ENCODE measurements around the gene TOR4A.

Gene TOR4A

GRCh38 chr9:137306850-137307254 lies 29.3 kb downstream of the TOR4A start:
- no peak for DNase-seq (ENCODE audit: low read depth)

DNA sequence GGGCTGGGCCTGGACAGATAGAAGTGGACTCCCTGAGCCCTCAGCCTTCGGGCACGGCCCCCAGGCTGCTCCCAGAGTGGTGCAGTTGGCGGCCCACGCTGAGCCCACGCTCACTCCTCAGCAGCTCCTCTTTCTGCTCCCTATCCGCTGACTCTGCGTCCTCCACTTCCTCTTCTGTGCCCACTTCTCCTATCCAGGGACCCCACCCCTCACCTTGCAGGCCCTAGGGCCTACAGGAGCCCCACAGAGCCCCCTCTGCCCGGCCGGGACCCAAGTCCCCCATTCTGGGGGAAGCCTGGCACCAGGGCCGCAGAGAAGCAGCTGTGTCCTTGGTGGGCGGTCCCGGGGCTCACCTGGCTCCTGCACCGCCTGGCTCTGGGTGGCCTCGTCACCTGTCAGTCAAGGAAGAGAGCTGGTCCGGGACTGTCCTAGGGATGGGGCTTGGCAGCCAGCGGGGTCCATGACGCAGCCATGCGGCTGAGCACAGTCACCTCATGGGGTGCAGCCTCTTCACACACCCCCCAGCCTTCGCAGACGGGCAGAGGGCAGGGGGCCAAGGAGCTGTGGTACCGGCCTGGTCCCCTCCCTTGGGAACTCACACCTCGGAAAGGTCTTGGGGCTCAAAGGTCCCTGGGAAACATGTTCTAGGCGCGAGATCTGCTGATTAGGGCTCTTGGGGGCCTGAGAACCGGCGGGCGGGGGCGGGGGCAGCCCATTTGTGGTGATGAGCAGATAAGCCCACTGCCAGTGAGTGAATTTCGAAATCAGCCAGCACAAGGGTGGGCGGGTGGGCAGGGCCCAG lies 29.9 kb downstream of the TOR4A start:
- DNase-seq (ENCODE audit: low read depth) = no peak

DNA sequence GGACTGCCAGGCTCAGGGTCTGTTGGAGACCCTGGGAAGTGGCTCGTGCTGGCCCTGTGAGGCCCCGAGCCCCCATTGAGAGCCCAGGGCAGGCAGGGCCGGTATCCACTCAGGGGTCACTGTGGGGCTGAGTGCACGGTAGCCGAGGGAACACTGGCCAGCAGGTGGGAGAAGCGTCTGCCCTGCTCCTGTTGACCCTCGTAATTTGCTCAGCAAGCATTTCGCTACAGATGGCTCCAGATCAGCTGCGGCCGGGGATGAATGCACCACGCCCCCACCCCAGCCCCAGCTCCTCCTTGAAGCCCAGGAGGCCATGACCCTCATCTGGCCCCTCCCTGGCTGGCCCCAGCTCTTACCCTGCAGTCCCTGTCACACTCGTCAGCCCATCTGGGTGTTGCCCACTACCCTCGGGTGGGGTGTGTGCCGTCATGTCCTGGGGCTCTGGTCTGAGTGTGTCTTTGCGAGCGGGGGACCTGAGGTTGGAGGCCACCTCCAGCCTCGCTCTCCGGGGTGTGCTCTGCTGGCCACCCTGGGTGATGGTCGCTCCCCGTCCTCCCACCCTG lies 30.6 kb downstream of the TOR4A start:
- DNase-seq (ENCODE audit: low read depth) = no peak

GRCh38 chr9:137309368-137310188 lies 32.1 kb downstream of the TOR4A start:
- DNase-seq (ENCODE audit: low read depth) = no peak

GRCh38 chr9:137310189-137311052 lies 32.9 kb downstream of the TOR4A start:
- DNase-seq (ENCODE audit: low read depth) = no peak

DNA sequence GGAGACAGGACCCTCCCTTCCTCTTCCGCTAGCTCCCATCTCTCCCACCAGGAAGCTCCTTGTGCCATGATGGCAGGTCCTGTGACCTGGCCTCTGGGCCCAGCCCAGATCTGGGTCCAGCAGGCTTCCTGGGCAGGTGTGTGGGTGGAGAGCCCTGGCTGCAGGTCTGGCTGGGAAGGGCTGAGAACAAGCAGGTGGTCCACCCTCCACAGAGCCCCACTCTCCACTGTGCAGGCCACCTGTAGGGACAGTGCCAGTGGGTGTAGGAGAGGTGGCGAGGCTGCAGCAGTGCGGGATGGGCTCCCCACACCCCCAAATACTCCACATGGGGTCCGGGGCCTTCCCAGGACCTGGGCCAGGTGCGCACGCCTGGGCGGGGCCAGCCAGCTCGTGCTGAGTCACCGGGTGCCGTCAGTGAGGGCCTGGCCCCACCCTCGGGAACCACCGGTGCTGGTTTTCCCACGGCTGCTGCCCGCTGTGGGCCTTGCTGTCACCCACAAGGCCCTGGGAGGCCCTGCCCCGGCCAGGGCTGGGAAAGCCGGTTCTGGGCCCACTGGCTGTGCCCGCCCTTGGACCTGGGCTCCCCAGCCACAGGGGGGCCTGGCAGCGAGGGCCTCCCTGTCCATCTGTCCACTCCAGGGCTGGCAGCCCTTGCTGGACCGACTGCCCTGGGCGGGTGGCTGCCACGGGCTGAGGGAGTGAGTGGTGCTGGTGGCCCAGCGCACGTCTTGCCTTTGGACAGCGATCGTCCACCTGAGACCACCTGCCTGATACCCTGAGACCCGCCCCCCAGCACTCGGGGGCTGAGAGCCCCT lies 33.9 kb downstream of the TOR4A start:
- peak; percentile 41 for DNase-seq (ENCODE audit: low read depth)

DNA sequence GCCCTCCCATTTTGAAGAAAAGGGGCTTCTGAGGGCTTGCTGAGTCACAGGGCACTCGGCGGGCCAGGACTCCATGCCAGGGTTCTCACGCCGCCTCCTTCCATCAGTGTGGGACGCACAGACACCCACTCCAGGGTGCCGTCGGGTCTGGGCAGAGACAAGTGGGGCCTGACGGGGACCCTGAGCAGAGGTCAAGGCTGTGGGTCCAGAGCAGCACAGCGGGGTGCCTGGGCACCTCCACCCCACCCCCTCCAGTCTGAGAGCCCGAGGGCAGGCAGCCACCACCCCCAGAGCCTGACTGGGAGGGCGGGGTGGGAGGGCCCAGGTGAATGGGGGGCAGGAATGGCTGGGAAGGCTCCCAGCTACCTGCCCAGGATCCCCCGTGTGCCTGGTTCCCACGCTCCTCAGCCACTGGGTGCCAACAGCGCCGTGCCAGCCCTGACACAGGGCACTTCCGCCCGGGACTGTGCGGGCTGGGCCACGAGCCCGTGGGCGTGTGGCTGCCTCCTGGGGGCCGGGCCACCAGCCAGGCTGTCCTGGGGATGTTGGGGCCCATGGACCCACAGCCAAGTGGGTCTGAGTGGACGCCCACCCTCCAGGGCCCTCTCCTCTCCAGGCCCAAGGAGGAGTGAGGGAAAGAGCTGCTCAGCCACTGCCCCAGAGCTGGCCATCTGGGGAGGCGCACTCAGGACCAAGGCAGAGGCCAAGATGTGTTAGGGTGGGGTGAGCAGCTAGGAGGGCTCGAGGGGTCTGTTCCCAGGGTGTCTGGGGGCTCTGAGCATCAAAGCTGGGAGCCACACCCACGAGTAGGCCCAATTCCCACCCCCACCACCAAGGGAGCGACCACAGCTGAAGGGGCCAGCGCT lies 34.7 kb downstream of the TOR4A start:
- no peak for DNase-seq (ENCODE audit: low read depth)

DNA sequence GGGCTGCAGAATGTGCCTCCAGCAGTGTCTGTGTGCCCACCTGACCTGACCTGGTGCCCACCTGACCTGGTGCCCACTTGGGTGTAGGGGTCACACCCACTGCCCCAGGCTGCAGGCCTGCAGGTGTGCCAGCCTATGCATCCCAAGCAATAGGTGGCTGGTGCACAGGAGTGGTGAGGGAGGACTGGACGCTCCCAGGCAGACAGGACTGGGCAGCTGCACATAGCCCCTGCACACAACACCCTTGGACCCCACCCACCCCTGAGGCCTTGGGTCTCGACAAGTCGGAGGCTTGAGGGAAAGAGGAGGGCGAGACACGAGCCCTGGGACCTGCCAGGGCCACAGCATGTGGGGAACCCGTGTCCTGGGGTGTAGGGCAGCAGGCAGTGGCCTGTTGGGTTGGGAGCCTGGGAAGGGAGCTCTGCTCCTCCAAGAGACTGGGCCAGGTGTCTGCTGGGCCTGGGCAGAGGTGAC lies 35.4 kb downstream of the TOR4A start:
- no peak for DNase-seq (ENCODE audit: low read depth)

DNA sequence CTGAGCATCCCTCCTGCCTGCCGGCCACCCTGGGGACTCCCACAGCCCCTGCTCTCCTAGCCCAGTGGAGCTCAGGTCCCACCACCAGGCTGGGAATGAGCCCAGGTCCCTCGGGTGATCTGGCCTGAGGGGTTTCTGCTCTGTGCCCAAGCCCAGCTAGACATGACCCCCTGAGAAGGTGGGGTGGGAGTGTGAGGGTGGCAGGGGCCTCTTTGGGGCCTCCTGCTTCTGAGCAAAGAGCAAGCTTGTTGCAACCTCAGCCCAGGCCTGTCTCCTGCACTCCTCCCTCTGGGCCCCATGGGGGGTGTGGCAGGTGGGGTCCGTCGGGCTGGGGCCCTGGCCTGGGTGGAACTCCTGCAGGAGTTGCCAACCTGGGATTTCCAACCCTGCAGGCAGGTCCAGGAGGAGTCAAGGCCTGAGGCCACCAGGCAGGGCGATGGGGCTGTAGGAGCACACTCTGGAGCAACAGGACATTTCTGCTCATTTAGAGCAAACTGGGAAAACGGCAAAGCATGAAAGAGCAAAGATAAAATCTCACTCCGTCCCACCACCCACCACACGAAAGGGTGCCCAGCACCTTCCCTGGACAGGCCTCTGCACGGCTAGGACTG lies 35.9 kb downstream of the TOR4A start:
- DNase-seq (ENCODE audit: low read depth) = no peak

- no peak for DNase-seq (ENCODE audit: low read depth)
These were observed 36.5 kb downstream of the TOR4A start for GRCh38 chr9:137313956-137314560.

DNA sequence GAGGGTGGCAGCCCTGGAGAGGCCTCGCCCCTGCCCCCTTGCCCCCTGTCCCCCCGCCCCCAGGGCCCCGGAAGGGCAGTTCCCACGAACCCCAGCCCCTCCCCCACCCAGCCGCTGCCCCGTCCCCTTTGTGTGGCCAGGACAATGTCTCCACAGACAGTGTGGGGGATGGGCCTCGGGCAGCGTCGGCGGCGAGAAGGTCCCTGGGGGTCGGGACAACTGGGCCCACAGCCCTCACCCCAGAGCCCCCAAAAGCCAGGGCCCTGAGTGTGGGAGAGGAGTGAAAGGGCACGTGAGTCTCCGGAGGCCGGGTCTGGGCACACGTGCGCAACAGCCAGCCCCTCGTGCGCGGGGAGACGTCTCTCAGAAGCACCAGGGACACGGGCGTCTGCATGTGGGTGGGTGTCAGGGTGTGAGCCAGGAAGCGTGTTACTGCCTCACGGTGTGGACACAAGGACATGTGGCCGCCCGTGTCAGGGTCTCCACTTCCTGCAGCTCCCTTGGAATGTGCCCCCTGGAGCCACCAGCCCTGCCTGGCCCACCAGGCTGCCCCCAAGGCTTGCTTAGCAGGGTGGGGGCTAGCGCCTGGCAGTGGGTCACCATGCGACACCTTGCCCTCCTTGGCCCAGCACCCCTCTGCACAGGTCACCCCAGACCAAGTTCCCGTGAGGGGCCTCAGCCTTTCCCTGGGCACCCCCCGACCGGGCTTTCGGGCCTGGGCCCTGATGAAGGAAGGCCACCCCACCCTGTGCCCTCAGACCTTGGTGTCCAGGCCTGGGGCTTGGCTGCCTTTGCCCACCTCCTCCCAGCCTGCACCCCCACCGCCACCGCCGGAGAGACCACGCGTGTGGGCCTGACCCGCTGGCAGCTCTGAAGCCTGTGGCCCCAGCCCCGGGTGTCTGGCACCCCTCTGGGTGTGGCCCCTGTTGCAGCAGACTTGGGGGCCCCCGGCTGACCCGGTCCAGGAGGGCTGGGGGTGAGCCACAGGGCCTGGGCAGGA lies 37.3 kb downstream of the TOR4A start:
- DNase-seq (ENCODE audit: low read depth) = no peak

- DNase-seq (ENCODE audit: low read depth) = no peak
These were observed 38.1 kb downstream of the TOR4A start for GRCh38 chr9:137315581-137316011.

DNA sequence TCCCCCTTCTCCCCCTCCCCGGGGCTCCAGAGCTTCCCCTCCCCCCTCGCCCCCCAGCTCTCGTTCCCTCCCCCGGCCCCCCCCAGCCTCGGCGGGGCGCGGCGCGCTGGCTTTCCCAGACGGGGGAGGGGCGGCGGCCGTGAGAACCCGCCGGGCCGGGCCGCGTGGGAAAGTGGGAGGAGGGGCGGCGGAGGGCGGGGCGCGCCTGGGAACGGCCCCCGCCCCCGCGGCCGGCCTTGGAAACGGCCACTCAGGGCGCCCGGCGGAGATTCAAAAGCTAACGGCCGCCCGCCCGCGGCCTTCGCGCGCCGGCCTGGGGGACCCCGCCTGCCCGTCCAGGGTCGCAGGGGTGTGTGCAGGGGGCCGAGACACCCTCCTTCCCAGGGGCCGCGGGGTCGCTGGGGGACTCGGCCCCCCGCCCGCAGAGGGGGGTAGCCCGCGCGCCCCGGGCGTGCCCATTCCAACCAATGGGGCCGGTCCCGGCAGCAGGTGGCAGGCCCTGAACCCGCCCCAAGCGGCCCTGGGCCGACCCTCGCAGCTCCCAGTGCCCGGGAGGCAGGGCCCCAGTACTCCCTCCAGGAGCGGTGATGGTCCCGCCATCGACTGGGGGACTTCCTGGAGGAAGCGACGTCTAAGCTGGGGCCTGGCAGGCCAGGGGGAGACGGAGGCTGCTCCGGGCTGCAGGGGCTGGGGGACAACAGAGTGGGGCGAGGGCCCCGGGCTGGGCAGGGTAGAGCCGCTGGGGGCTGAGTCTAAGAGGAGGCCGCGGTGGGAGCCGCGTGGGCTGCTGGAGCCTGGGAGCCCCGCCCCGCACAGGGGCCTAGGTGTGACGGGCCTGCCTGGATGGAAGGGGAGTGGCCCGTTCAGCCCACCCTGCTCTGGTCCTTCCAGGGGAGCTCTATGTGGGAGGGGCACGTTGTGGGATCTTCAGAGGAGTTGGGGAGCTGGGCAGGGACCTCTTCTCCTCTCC lies 38.8 kb downstream of the TOR4A start:
- peak; percentile 50 for DNase-seq (ENCODE audit: low read depth)

- no peak for DNase-seq (ENCODE audit: low read depth)
These were observed 39.6 kb downstream of the TOR4A start for GRCh38 chr9:137317021-137317717.

- DNase-seq (ENCODE audit: low read depth) = no peak
These were observed 40.4 kb downstream of the TOR4A start for GRCh38 chr9:137317718-137318511.

Measured in ELR (cell line).